SU-DHL-6 (cell line): Measurements from ENCODE around the gene LAMB4.

Experiments used
- H2AFZ ChIP-seq: fragments of 200-600 bp; sonication (generic); 2 replicates; pipeline ENCODE4 v1.6.1; 2014; ENCODE audit warnings: low read depth, mild to moderate bottlenecking, moderate library complexity, mixed read lengths, antibody characterized with exemption, low read length; ENCODE audit not compliant: severe bottlenecking
- H3F3A ChIP-seq: fragments of 200-600 bp; shearing (Covaris generic); 2 replicates; pipeline ENCODE4 v1.6.0; 2016; ENCODE audit warnings: antibody characterized with exemption, mild to moderate bottlenecking; ENCODE audit not compliant: insufficient read depth
- H3K27ac ChIP-seq: fragments of 200-600 bp; sonication (generic); 2 replicates; pipeline ENCODE4 v1.5.1; 2016; ENCODE audit warnings: low read depth, mild to moderate bottlenecking, low read length, moderate library complexity, mixed read lengths
- H3K27me3 ChIP-seq: fragments of 200-600 bp; sonication (generic), shearing (Covaris generic); 2 replicates; pipeline ENCODE4 v1.6.0; 2014; ENCODE audit warnings: mild to moderate bottlenecking, low read length
- H3K36me3 ChIP-seq: fragments of 200-600 bp; sonication (generic); 2 replicates; pipeline ENCODE4 v1.6.1; 2014; ENCODE audit warnings: mild to moderate bottlenecking, low read length, mixed read lengths
- H3K4me2 ChIP-seq: fragments of 300-600, 200-600 bp; shearing (Covaris generic), sonication (generic); 2 replicates; pipeline ENCODE4 v1.6.0; 2014; ENCODE audit warnings: low read length, low read depth, mild to moderate bottlenecking; ENCODE audit not compliant: poor library complexity, severe bottlenecking
- H3K4me3 ChIP-seq: fragments of 200-600 bp; sonication (generic); 2 replicates; pipeline ENCODE4 v1.5.1; 2014; ENCODE audit warnings: antibody characterized with exemption, low read length, mild to moderate bottlenecking, mixed read lengths; ENCODE audit not compliant: insufficient read depth, poor library complexity, severe bottlenecking
- H3K79me2 ChIP-seq: fragments of 200-600 bp; sonication (generic); 2 replicates; pipeline ENCODE4 v1.6.1; 2014; ENCODE audit warnings: mild to moderate bottlenecking, low read length, moderate library complexity; ENCODE audit not compliant: insufficient read depth
- H3K9ac ChIP-seq: fragments of 200-600 bp; sonication (generic); 2 replicates; pipeline ENCODE4 v1.7.0; 2014; ENCODE audit warnings: mild to moderate bottlenecking, low read length
- H3K9me2 ChIP-seq: fragments of 200-600 bp; sonication (generic); replicated peaks from 2 replicates; pipeline ENCODE4 v1.6.1; 2014; ENCODE audit warnings: low read length; ENCODE audit not compliant: insufficient read depth
- H3K9me3 ChIP-seq: fragments of 200-600 bp; sonication (generic); 2 replicates; pipeline ENCODE4 v1.6.1; 2014; ENCODE audit warnings: low read length, mixed read lengths; ENCODE audit not compliant: insufficient read depth
- H4K20me1 ChIP-seq: fragments of 200-600 bp; sonication (generic); 2 replicates; pipeline ENCODE4 v1.6.1; 2014; ENCODE audit warnings: low read depth, mild to moderate bottlenecking, antibody characterized with exemption, low read length, moderate library complexity, mixed read lengths
- CTCF ChIP-seq: fragments of 200-600 bp; sonication (generic); IDR thresholded peaks from one replicate; pipeline ENCODE4 v1.5.1; 2017; ENCODE audit warnings: antibody characterized with exemption, mild to moderate bottlenecking, low read length, moderate library complexity; ENCODE audit not compliant: insufficient read depth, poor library complexity, severe bottlenecking
- EZH2phosphoT487 ChIP-seq: fragments of 200-600 bp; sonication (generic), shearing (Covaris generic); conservative IDR thresholded peaks from 2 replicates; pipeline ENCODE4 v1.6.1; 2018; ENCODE audit warnings: mild to moderate bottlenecking, antibody characterized with exemption, low read length, moderate library complexity, mixed read lengths

Gene LAMB4

GRCh38 chr7:108055611-108056021 lies 74.5 kb downstream of the LAMB4 start:
- no peak for TF ChIP-seq EZH2phosphoT487
- no peak for TF ChIP-seq CTCF
- Histone ChIP-seq H3K9ac (no peak overlapping the region), H3K79me2 (no peaks in the 10 kb centered on the region), H2AFZ (no peak overlapping the region), H3F3A (no peaks in the 10 kb centered on the region), H3K27ac (no peak overlapping the region), H3K36me3 (no peaks in the 10 kb centered on the region), H3K9me3 (no peaks in the 10 kb centered on the region), H3K4me2 (no peak overlapping the region), H3K27me3 (no peaks in the 10 kb centered on the region), H3K4me3 (no peak overlapping the region), H3K9me2 (no peaks in the 10 kb centered on the region), H4K20me1 (no peaks in the 10 kb centered on the region)

- H3K9ac ChIP-seq = no peak overlapping the region
- no peak overlapping the region for H3K4me3 ChIP-seq
- H3F3A ChIP-seq = no peaks in the 10 kb centered on the region
- no peak overlapping the region for H2AFZ ChIP-seq
- no peaks in the 10 kb centered on the region for H4K20me1 ChIP-seq
- TF ChIP-seq CTCF (no peak), EZH2phosphoT487 (no peak)
- no peaks in the 10 kb centered on the region for H3K9me3 ChIP-seq
- no peaks in the 10 kb centered on the region for H3K27me3 ChIP-seq
- H3K36me3 ChIP-seq = no peaks in the 10 kb centered on the region
- H3K9me2 ChIP-seq = no peaks in the 10 kb centered on the region
- H3K79me2 ChIP-seq = no peaks in the 10 kb centered on the region
- no peak overlapping the region for H3K4me2 ChIP-seq
- H3K27ac ChIP-seq = no peak overlapping the region
Observed at GRCh38 chr7:108054537-108054936, 75.6 kb downstream of the LAMB4 start.

GRCh38 chr7:108053250-108053649 lies 76.9 kb downstream of the LAMB4 start:
- no peak overlapping the region for H3K4me2 ChIP-seq
- no peaks in the 10 kb centered on the region for H3F3A ChIP-seq
- no peak overlapping the region for H2AFZ ChIP-seq
- no peaks in the 10 kb centered on the region for H3K27me3 ChIP-seq
- H3K9ac ChIP-seq = no peak overlapping the region
- no peak overlapping the region for H3K4me3 ChIP-seq
- H3K9me3 ChIP-seq = no peaks in the 10 kb centered on the region
- TF ChIP-seq CTCF (no peak), EZH2phosphoT487 (no peak)
- H3K27ac ChIP-seq = no peak overlapping the region
- no peaks in the 10 kb centered on the region for H3K36me3 ChIP-seq
- H3K79me2 ChIP-seq = no peaks in the 10 kb centered on the region
- H4K20me1 ChIP-seq = no peaks in the 10 kb centered on the region
- H3K9me2 ChIP-seq = no peaks in the 10 kb centered on the region
